Measurements from ENCODE around the gene TEX12.

Gene TEX12

GRCh38 chr11:112215621-112216020 lies 48.4 kb downstream of the TEX12 start:
- no peak for DNase-seq

GRCh38 chr11:112216561-112217105 lies 49.5 kb downstream of the TEX12 start:
- no peak for DNase-seq

GRCh38 chr11:112219476-112220232 lies 52.5 kb downstream of the TEX12 start:
- peak; percentile 8 for DNase-seq

GRCh38 chr11:112221274-112221835 lies 54.2 kb downstream of the TEX12 start:
- no peak for DNase-seq

All from stimulated activated CD4-positive, alpha-beta T cell treated with anti-CD3 and anti-CD28 coated beads, Interleukin-12 subunit alpha, Interleukin-12 subunit beta, amount 100 ng/mL, for 4 hours (primary cell).